Subcutaneous abdominal adipose tissue (tissue), 5 donors: ENCODE results near the gene CLCN4.

Experiments
- H3K27ac ChIP-seq: one replicate; pipeline ENCODE4 v1.7.0; 2013; ENCODE audit warnings: low read depth, mild to moderate bottlenecking, inconsistent platforms, low read length, moderate library complexity
- H3K27me3 ChIP-seq, 5 donors: one replicate each; pipeline ENCODE4 v1.7.0; 2013; ENCODE audit warnings: low read length in 5 of 5, inconsistent platforms in 1 of 5; ENCODE audit not compliant: control insufficient read depth in 5 of 5, insufficient read depth in 4 of 5
- H3K36me3 ChIP-seq, 5 donors: one replicate each; pipeline ENCODE4 v1.7.0; 2013; ENCODE audit warnings: low read length in 5 of 5; ENCODE audit not compliant: control insufficient read depth in 5 of 5, insufficient read depth in 5 of 5
- H3K4me1 ChIP-seq, 5 donors: one replicate each; pipeline ENCODE4 v1.7.0; 2013; ENCODE audit warnings: low read length in 5 of 5, mild to moderate bottlenecking in 3 of 5, moderate library complexity in 1 of 5; ENCODE audit not compliant: control insufficient read depth in 5 of 5, insufficient read depth in 5 of 5
- H3K4me3 ChIP-seq, 5 donors: one replicate each; pipeline ENCODE4 v1.7.0; 2013; ENCODE audit warnings: low read length in 5 of 5, low read depth in 1 of 5
- H3K9ac ChIP-seq, 5 donors: one replicate each; pipeline ENCODE4 v1.7.0; 2013; ENCODE audit warnings: low read length in 5 of 5, mild to moderate bottlenecking in 4 of 5, moderate library complexity in 3 of 5
- H3K9me3 ChIP-seq, 5 donors: one replicate each; pipeline ENCODE4 v1.7.0; 2013; ENCODE audit warnings: low read length in 5 of 5; ENCODE audit not compliant: control insufficient read depth in 5 of 5
- donor health status: healthy.
- donor health status: healthy.
- donor health status: healthy.
- donor health status: healthy.
- donor health status: healthy.

CLCN4 gene

DNA sequence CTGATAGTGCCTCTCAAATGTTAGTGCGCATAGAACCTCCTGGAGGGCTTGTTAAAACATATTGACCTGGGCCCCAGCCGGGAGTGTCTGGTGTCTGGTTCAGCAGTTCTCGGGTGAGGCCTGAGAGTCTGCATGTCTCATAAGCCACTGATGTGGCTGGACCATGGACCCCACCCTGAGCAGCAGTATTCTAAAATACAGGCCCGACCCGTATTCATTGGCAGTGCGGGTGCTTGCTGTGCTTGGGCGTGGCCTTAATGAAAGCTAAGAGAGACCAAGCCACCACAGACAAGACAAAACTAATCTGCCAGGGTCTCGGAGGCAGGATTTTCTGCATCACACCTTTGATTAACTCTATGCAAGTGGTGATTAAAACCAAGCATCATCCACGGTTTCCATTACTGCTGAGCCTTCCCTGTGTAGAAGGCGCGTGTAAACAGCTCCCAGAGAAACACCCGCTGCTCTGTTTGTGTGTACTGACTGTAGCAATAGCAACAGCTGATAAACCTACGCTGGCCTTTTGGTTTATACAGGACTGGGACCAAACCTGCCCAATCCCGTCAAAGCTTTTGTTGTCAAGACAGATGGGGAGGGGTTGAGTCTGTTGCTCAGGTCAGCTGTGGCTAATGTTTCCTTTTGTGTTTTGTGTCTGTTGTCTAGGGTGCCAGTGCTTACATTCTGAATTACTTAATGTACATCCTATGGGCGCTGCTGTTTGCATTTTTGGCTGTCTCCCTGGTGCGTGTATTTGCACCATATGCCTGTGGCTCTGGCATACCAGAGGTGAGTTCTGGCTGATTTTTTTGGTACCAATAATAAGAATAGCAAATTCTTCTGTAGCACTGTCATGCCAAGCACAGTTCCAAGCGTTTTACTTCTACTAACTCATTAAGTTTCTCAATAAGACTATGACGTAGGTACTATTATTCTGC is 40.8 kb downstream of the CLCN4 start:
- no peak overlapping the region for H3K27ac ChIP-seq

DNA sequence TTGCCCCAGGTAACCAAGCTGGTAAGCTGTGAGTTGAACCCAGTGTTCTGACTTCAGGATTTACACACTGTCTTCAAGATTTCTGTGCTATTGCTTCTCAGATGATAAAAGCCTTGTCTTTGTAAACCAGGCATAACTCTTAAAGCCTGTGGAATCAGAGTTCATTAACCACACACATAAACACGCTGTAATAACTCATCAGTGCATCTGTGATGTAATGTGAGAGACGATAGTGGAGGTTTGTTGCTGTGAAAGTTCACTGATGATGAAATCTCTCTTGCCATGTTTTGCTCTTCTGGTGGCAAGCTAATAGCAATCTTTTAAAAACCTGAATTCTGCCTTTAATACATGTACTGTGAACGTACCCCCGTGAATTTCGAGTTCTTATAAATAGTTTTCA is 41.5 kb downstream of the CLCN4 start:
- Histone ChIP-seq H3K4me1 (peaks cover 0 to 3% (median 0%) of the 10 kb centered on the region in 5 donors), H3K27ac (no peak overlapping the region), H3K9me3 (peaks cover 0 to 11% (median 0%) of the 10 kb centered on the region in 5 donors), H3K4me3 (no peak overlapping the region), H3K27me3 (peaks cover 0 to 1% (median 0%) of the 10 kb centered on the region in 5 donors), H3K36me3 (peaks cover 0 to 5% (median 0%) of the 10 kb centered on the region in 5 donors), H3K9ac (no peak overlapping the region)

More for the DNA sequence above, 40.8 kb downstream of the CLCN4 start:
- Histone ChIP-seq H3K9ac (no peak overlapping the region), H3K27me3 (peaks cover 0 to under 1% (median 0%) of the 10 kb centered on the region in 5 donors), H3K4me1 (peaks cover 0 to 3% (median 0%) of the 10 kb centered on the region in 5 donors), H3K4me3 (no peak overlapping the region), H3K36me3 (peaks cover 0 to 5% (median 0%) of the 10 kb centered on the region in 5 donors), H3K9me3 (peaks cover 0 to 11% (median 0%) of the 10 kb centered on the region in 5 donors)

DNA sequence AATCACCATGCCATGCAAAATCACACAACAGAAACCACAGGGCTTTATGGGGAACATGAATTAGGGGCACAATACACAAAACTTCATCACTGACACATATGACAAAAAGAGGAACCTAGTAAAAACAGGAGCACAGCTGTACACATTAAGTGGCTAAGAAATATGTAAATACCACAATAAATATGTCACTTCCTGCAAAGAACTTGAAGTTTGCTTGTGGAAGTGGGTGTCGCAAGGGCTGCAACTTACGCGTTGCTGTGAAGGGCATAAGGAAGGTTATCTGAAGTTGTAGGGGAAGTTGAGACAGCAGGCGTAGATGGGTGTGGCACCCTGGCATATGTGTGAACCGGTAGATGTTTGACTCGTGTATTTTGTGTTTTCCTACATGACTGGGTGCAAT is 42.4 kb downstream of the CLCN4 start:
- H3K9ac ChIP-seq, result no peak overlapping the region
- peaks cover 0 to 5% (median 0%) of the 10 kb centered on the region in 5 donors for H3K36me3 ChIP-seq
- H3K4me3 ChIP-seq, result no peak overlapping the region
- peaks cover 0 to 3% (median 0%) of the 10 kb centered on the region in 5 donors for H3K27me3 ChIP-seq
- peaks cover 0 to 11% (median 0%) of the 10 kb centered on the region in 5 donors for H3K9me3 ChIP-seq
- no peak overlapping the region for H3K27ac ChIP-seq
- peaks cover 0 to 3% (median 0%) of the 10 kb centered on the region in 5 donors for H3K4me1 ChIP-seq

DNA sequence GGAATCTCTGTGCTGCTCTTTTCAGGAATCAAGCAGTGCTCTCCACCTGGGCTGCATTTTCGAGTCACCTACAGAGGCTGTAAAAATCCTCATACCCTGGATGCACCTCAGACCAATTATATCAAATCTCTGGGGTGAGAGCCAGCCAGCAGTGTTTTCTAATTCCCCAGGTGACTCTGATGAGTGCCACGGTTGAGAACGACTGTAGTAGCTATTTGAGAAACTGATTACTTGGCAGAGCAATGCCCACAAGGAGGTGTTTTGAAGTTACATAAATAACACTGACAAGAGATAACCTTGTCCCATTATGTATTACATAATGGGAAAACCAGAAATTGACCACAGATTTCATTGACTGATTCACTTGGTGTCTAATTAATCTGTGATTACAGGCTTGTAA is 46.8 kb downstream of the CLCN4 start:
- H3K27ac ChIP-seq, result no peak overlapping the region
- peaks cover 0 to 5% (median 0%) of the 10 kb centered on the region in 5 donors for H3K27me3 ChIP-seq
- peaks cover 0 to 11% (median 1%) of the 10 kb centered on the region in 5 donors for H3K36me3 ChIP-seq
- H3K4me3 ChIP-seq, result no peak overlapping the region
- no peaks in the 10 kb centered on the region for H3K4me1 ChIP-seq
- no peaks in the 10 kb centered on the region for H3K9me3 ChIP-seq
- no peak overlapping the region for H3K9ac ChIP-seq

DNA sequence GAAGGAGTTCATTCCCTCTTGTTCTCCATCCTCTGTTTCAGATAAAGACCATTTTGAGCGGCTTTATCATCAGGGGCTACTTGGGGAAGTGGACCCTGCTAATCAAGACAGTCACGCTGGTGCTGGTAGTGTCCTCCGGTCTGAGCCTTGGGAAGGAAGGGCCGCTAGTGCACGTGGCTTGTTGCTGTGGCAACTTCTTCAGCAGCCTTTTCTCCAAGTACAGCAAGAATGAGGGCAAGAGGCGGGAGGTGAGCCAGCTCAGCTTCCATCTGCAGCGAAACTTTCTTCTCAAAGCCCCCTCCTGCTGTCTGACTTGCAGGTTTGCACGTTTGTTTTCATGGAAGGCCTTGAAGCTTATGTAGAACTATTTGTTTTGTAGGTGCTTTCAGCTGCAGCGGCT is 49.5 kb downstream of the CLCN4 start:
- no peak overlapping the region for H3K27ac ChIP-seq
- H3K27me3 ChIP-seq, result peaks cover 0 to 5% (median 0%) of the 10 kb centered on the region in 5 donors
- no peaks in the 10 kb centered on the region for H3K4me1 ChIP-seq
- H3K4me3 ChIP-seq, result no peak overlapping the region
- H3K36me3 ChIP-seq, result peaks cover 0 to 11% (median 4%) of the 10 kb centered on the region in 5 donors
- no peaks in the 10 kb centered on the region for H3K9me3 ChIP-seq
- H3K9ac ChIP-seq, result no peak overlapping the region

DNA sequence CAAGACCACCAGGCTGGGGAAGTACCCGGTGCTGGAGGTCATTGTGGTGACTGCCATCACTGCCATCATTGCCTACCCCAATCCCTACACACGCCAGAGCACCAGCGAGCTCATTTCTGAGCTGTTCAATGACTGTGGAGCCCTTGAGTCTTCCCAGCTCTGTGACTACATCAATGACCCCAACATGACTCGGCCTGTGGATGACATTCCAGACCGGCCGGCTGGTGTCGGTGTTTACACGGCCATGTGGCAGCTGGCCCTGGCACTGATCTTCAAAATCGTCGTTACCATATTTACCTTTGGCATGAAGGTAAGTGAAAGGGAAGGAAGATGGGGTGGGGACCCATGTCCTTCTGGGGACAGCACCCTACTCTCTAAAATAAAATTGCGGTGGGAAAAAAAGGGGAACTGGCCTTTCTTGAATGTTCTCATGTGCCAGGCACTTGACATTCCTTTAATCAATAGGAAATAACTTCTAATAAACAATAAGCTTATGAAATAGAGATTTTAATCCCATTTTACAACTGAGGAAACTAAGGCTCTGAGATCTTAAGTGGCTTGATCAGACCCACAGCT is 51.6 kb downstream of the CLCN4 start:
- Histone ChIP-seq H3K4me3 (no peak overlapping the region), H3K27me3 (peaks cover 0 to 4% (median 0%) of the 10 kb centered on the region in 5 donors), H3K9ac (no peak overlapping the region), H3K4me1 (no peaks in the 10 kb centered on the region), H3K9me3 (no peaks in the 10 kb centered on the region), H3K27ac (no peak overlapping the region), H3K36me3 (peaks cover 0 to 11% (median 6%) of the 10 kb centered on the region in 5 donors)

DNA sequence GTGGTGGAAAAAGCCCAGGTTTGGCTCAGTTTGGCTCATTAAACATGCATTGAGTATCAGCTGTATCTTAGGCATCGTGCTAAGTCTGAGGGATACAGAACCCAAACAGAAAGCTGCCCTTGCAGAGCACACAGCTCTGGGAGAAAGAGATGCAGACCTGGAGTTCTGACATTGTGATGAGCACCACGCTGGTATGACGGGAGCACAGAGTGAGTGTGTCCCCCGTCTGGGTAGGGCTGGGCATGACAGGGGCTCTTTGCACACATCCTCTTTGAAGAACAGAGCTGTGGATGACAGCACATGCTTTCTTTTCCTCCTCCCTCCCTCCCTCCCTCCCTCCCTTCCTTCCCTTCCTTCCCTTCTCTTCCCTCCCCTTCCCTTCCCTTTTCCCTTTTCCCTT is 52.2 kb downstream of the CLCN4 start:
- Histone ChIP-seq H3K9ac (no peak overlapping the region), H3K4me1 (no peaks in the 10 kb centered on the region), H3K36me3 (peaks cover 0 to 12% (median 11%) of the 10 kb centered on the region in 5 donors), H3K27me3 (peaks cover 0 to 4% (median 0%) of the 10 kb centered on the region in 5 donors), H3K4me3 (no peak overlapping the region), H3K27ac (no peak overlapping the region), H3K9me3 (no peaks in the 10 kb centered on the region)

DNA sequence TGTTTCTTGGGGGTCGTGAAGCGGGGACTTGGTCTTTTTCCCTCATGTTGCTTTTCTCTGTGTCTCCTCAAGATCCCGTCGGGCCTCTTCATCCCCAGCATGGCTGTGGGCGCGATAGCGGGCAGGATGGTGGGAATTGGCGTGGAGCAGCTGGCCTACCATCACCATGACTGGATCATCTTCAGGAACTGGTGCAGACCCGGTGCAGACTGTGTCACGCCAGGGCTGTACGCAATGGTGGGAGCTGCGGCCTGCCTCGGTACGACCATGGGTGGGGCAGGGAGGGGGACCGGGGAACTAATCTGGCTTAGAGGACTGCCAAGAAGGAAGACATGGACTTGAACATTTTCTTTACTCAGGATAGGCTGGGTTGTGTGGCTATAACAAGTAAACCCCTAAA is 55.6 kb downstream of the CLCN4 start:
- peaks cover 0 to 4% (median 4%) of the 10 kb centered on the region in 5 donors for H3K27me3 ChIP-seq
- no peak overlapping the region for H3K27ac ChIP-seq
- peaks cover 0 to 17% (median 8%) of the 10 kb centered on the region in 5 donors for H3K36me3 ChIP-seq
- H3K4me3 ChIP-seq, result no peak overlapping the region
- H3K4me1 ChIP-seq, result no peaks in the 10 kb centered on the region
- no peak overlapping the region for H3K9ac ChIP-seq
- H3K9me3 ChIP-seq, result no peaks in the 10 kb centered on the region

DNA sequence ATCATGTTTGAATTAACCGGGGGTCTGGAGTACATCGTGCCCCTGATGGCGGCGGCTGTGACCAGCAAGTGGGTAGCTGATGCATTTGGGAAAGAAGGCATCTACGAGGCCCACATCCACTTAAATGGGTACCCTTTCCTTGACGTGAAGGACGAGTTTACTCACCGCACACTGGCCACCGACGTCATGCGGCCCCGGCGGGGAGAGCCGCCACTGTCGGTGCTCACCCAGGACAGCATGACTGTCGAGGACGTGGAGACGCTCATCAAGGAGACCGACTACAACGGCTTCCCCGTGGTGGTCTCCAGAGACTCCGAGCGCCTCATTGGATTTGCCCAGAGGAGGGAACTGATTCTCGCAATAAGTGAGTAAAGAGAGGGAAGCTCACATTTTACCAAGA is 56.9 kb downstream of the CLCN4 start:
- Histone ChIP-seq H3K36me3 (peaks cover 0 to 15% (median 5%) of the 10 kb centered on the region in 5 donors), H3K9ac (no peak overlapping the region), H3K4me3 (no peak overlapping the region), H3K27ac (no peak overlapping the region), H3K9me3 (no peaks in the 10 kb centered on the region), H3K27me3 (peaks cover 0 to 4% (median 2%) of the 10 kb centered on the region in 5 donors), H3K4me1 (no peaks in the 10 kb centered on the region)

DNA sequence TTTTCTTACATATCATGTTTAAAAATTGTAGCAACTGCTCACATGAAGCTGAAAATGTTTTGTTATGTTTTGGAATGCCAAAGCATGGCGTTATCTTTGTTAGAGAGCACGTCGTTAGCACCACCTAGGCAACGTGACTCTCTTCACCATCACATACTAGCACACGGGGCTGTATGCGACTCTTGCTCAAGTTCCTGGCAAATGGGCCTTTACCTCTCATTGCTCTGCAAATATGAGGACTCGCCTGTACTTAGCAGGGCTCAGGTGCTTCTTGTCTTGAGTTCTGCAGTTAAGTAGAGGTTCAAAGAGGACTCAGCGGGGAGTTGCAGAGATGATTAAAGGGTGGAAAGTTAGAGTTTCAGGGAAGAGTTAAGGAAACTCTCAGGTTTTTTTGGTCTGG is 59.4 kb downstream of the CLCN4 start:
- Histone ChIP-seq H3K27me3 (peaks cover 0 to 8% (median 4%) of the 10 kb centered on the region in 5 donors), H3K9me3 (no peaks in the 10 kb centered on the region), H3K27ac (no peak overlapping the region)

More for the DNA sequence above, 59.4 kb downstream of the CLCN4 start:
- peaks cover 0 to 19% (median 5%) of the 10 kb centered on the region in 5 donors for H3K36me3 ChIP-seq
- no peak overlapping the region for H3K4me3 ChIP-seq
- no peaks in the 10 kb centered on the region for H3K4me1 ChIP-seq
- no peak overlapping the region for H3K9ac ChIP-seq
